ENCODE results near the gene COL23A1. TPM values are rescaled to one million over a fixed set of nuclear protein-coding genes. Genes with fewer than 3 reads are reported as not detected.

Gene COL23A1
- total and polyA plus RNA-seq, 2 experiments from 2014 or later = 4.8 to 8.2 TPM

GRCh38 chr5:178532236-178532635 is 58.0 kb downstream of the COL23A1 start (continued):
- TF ChIP-seq ZNF114 (CRISPR knock-in tag; IDR thresholded peaks at IDR 0.05) = no peak
- TF ChIP-seq ETS1 (IDR thresholded peaks at IDR 0.05) = no peak
- TF ChIP-seq POLR2AphosphoS5 (IDR thresholded peaks at IDR 0.05; ENCODE audit: low read depth) = no peak
- no peak for TF ChIP-seq REST (IDR thresholded peaks at IDR 0.05; ENCODE audit: unreplicated experiment)

- H4K20me1 ChIP-seq (replicated peaks; ENCODE audit: insufficient read depth) = no peaks in the 10 kb centered on the region
- H3K4me3 ChIP-seq = no peak overlapping the region
- Mint-ChIP-seq H3K27ac (no peak overlapping the region), H3K4me1 (peaks cover 12% of the 10 kb centered on the region), H3K4me3 (no peak overlapping the region), H3K27me3 (ENCODE audit: insufficient read depth, low read depth, poor library complexity) (peaks cover 5% of the 10 kb centered on the region), H3K36me3 (ENCODE audit: low read depth) (no peaks in the 10 kb centered on the region), H3K9me3 (no peaks in the 10 kb centered on the region)
- H3K36me3 ChIP-seq (ENCODE audit: insufficient read depth) = no peaks in the 10 kb centered on the region
- no peak for TF ChIP-seq EZH2 (IDR thresholded peaks at IDR 0.05; ENCODE audit: low read depth, unreplicated experiment)
- no peak for TF ChIP-seq JUNB (IDR thresholded peaks at IDR 0.05; ENCODE audit: unreplicated experiment)
- TF ChIP-seq ZNF114 (CRISPR knock-in tag; IDR thresholded peaks at IDR 0.05) = no peak
- TF ChIP-seq ZNF462 (CRISPR knock-in tag; IDR thresholded peaks at IDR 0.05) = no peak
- DNase-seq (ENCODE audit: low spot score) (no peak), ATAC-seq (no peak)
- H3K9me2 ChIP-seq (ENCODE audit: insufficient read depth) = no peaks in the 10 kb centered on the region
- H3K4me1 ChIP-seq (ENCODE audit: insufficient read depth) = peaks cover 8% of the 10 kb centered on the region
- H3K27me3 ChIP-seq (ENCODE audit: insufficient read depth) = no peaks in the 10 kb centered on the region
- H2AFZ ChIP-seq = no peak overlapping the region
- no peak overlapping the region for H3K27ac ChIP-seq (ENCODE audit: low read depth)
- no peak overlapping the region for H3K4me2 ChIP-seq
- no peaks in the 10 kb centered on the region for H3K79me2 ChIP-seq (replicated peaks; ENCODE audit: insufficient read depth)
- H3F3A ChIP-seq (replicated peaks; ENCODE audit: low read depth) = no peaks in the 10 kb centered on the region
Measured at GRCh38 chr5:178531786-178532185, 58.4 kb downstream of the COL23A1 start.

Data from GM23338 (cell line).